Measurements from ENCODE around the gene SLC2A2. TPM values are rescaled to one million over a fixed set of nuclear protein-coding genes. Genes with fewer than 3 reads are reported as not detected.

The SLC2A2 gene
- total RNA-seq, 1 donor from 2014 or later = not detected

DNA sequence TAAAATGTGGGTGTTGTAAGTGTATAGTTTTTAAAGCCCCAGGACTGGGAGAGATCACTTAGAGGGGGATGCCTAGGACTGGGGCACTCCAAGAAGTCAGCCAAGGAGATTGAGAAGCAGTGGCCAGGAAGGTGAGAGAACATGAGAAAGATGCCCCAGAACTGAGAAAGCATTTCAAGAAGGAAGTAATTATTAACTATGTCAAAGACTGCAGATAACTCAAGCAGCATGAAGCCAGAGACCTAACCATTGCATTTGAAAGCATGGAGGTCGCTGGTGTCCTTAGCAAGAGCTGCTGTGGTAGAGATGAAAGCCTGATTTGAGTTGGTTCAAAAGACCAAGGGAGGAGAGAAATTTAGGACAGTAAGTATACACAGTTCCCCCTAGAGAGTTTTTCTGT, 30.6 kb upstream of the SLC2A2 start:
- no peaks in the 10 kb centered on the region for H3K9me3 ChIP-seq (replicated peaks)
- no peaks in the 10 kb centered on the region for H3K4me1 ChIP-seq
- DNase-seq = no peak
- H3K4me3 ChIP-seq = no peak overlapping the region
- TF ChIP-seq, protein P1, sequence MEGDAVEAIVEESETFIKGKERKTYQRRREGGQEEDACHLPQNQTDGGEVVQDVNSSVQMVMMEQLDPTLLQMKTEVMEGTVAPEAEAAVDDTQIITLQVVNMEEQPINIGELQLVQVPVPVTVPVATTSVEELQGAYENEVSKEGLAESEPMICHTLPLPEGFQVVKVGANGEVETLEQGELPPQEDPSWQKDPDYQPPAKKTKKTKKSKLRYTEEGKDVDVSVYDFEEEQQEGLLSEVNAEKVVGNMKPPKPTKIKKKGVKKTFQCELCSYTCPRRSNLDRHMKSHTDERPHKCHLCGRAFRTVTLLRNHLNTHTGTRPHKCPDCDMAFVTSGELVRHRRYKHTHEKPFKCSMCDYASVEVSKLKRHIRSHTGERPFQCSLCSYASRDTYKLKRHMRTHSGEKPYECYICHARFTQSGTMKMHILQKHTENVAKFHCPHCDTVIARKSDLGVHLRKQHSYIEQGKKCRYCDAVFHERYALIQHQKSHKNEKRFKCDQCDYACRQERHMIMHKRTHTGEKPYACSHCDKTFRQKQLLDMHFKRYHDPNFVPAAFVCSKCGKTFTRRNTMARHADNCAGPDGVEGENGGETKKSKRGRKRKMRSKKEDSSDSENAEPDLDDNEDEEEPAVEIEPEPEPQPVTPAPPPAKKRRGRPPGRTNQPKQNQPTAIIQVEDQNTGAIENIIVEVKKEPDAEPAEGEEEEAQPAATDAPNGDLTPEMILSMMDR (IDR thresholded peaks at IDR 0.05; ENCODE audit: borderline replicate concordance) = no peak
- no peak overlapping the region for H3K27ac ChIP-seq (replicated peaks)
- H3K36me3 ChIP-seq = no peaks in the 10 kb centered on the region
- no peaks in the 10 kb centered on the region for H3K27me3 ChIP-seq (ENCODE audit: low read depth)
- intact Hi-C loops (cut with micrococcal nuclease) = loop anchor here (10.0 kb wide), 1 partner anchor 508 kb away; no protein-coding TSS in a partner anchor

DNA sequence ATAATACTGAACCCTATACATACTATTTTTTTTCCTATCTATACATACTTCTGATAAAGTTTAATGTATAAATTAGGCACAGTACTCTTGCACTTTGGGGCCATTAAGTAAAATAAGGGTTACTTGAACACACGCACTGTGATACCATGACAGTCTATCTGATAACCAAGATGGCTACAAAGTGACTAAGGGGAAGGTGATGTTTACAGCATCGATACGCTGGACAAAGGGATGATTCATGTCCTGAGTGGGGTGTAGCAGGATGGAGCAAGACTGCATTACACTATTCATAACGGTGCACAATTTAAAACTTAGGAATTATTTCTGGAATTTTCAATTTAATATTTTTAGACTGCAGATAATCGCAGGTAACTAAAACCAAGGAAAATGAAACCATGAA, 30.0 kb upstream of the SLC2A2 start:
- no peak for DNase-seq
- TF ChIP-seq, protein P1 (IDR thresholded peaks at IDR 0.05; ENCODE audit: borderline replicate concordance) = no peak
- Histone ChIP-seq H3K27me3 (ENCODE audit: low read depth) (no peaks in the 10 kb centered on the region), H3K36me3 (no peaks in the 10 kb centered on the region), H3K27ac (replicated peaks) (no peak overlapping the region), H3K9me3 (replicated peaks) (no peaks in the 10 kb centered on the region), H3K4me3 (no peak overlapping the region), H3K4me1 (no peaks in the 10 kb centered on the region)
- intact Hi-C loops (cut with micrococcal nuclease) = loop anchor here (10.0 kb wide), 1 partner anchor 508 kb away; no protein-coding TSS in a partner anchor

DNA sequence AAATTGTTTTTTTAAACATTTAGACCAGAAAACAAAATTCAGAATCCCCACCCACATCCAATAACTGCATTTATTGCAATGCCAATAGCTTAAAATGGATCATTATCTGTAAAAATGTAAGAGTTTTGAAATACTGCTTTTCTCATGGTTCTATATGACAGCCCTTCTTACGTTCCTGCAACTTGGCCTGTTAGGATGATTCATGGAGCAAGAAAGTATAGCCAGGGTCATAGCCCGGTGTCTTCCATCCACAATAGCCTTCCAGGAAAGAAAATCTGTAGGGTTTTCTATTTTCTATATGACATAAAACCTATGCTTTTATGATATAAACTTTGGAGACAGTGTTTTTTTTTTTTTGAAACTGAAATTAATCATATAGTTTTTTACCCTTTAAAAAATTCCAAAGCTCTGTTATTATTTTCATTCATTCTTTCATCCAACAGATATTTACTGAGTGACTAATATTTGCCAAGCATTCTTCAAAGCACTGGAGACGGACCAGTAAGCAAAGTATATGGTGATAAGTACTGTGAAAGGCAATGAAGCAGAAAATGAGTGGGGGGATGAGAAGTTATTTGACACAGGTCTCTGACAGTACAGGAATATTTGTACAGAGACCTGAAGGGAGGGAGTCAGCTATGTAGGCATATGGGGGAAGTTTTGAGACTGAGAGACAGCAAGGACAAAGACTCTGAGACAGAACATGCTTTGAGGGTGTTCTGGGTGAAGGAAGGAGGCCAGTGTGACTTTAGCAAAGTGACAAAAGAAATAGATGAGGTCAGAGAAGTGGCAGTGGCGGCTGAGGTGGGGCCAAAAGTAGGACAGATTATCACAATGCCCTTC, 29.0 kb upstream of the SLC2A2 start:
- no peak overlapping the region for H3K4me3 ChIP-seq
- H3K9me3 ChIP-seq (replicated peaks) = no peaks in the 10 kb centered on the region
- H3K36me3 ChIP-seq = no peaks in the 10 kb centered on the region
- H3K27ac ChIP-seq (replicated peaks) = no peak overlapping the region
- H3K27me3 ChIP-seq (ENCODE audit: low read depth) = no peaks in the 10 kb centered on the region
- intact Hi-C loops (cut with micrococcal nuclease) = loop anchor here (10.0 kb wide), 1 partner anchor 509 kb away; no protein-coding TSS in a partner anchor
- no peak for DNase-seq
- no peaks in the 10 kb centered on the region for H3K4me1 ChIP-seq
- TF ChIP-seq, protein P1 (IDR thresholded peaks at IDR 0.05; ENCODE audit: borderline replicate concordance) = no peak

DNA sequence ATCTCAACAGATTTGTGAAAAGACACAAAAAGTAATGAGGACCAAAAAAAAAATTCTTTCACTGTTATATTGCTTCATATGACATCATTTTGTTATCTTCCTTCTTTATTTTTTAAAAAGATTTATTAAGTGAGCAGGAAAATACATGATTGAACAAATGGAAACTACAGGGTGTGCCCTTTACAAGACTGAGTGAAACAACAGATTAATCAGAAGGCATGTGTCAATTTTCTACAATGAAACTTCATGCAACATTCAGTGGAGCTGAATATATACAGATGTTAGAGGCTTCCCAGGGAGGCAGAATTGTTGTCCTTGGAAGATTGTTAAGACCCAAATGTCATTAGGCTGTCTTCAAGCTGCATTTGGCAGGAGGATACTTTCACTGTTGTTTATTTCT, 28.4 kb upstream of the SLC2A2 start:
- H3K4me3 ChIP-seq = no peak overlapping the region
- no peak for DNase-seq
- TF ChIP-seq, protein P1 (IDR thresholded peaks at IDR 0.05; ENCODE audit: borderline replicate concordance) = no peak
- no peaks in the 10 kb centered on the region for H3K36me3 ChIP-seq
- H3K4me1 ChIP-seq = no peaks in the 10 kb centered on the region
- no peak overlapping the region for H3K27ac ChIP-seq (replicated peaks)
- H3K27me3 ChIP-seq (ENCODE audit: low read depth) = no peaks in the 10 kb centered on the region
- intact Hi-C loops (cut with micrococcal nuclease) = loop anchor here (10.0 kb wide), 1 partner anchor 510 kb away; no protein-coding TSS in a partner anchor
- H3K9me3 ChIP-seq (replicated peaks) = no peaks in the 10 kb centered on the region

DNA sequence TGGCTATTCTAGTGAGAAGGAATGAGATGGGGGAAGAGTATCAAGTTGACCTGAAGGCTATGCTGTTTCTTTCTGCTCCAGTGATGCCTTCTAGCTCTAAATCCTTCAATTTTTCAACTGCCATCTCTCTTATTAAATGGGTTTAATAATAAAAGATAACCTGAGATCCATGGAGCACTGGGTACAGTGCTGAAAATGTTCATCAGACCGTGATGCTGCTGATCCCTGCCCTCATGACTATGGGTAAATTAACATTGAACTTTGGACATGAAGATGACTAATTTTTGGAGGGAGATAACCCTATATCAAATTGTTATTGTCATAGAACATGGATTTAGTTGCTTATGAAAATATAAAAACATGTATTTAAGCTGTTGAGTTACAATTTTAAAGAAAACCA, 27.7 kb upstream of the SLC2A2 start:
- no peaks in the 10 kb centered on the region for H3K36me3 ChIP-seq
- no peak overlapping the region for H3K4me3 ChIP-seq
- no peak overlapping the region for H3K27ac ChIP-seq (replicated peaks)
- H3K9me3 ChIP-seq (replicated peaks) = no peaks in the 10 kb centered on the region
- intact Hi-C loops (cut with micrococcal nuclease) = loop anchor here (10.0 kb wide), 1 partner anchor 511 kb away; no protein-coding TSS in a partner anchor
- TF ChIP-seq, protein P1 (IDR thresholded peaks at IDR 0.05; ENCODE audit: borderline replicate concordance) = no peak
- no peaks in the 10 kb centered on the region for H3K27me3 ChIP-seq (ENCODE audit: low read depth)
- H3K4me1 ChIP-seq = no peaks in the 10 kb centered on the region
- no peak for DNase-seq
